Naive B cell (primary cell): Measurements from ENCODE around the gene CLEC4M. TPM values are rescaled to one million over a fixed set of nuclear protein-coding genes. Genes with fewer than 3 reads are reported as not detected.

Source experiments
- ATAC-seq, 2 donors: fragments of 150-1000 bp; cut with Tn5 transposase; 2 replicates each; pipeline ENCODE4 v1.10.0; 2021; ENCODE audit warnings: low read depth in 2 of 2, mild to moderate bottlenecking in 2 of 2, moderate library complexity in 2 of 2
- DNase-seq: peaks from one replicate; pipeline ENCODE4 v3.0.0; 2022
- H3K27ac Mint-ChIP-seq, 6 donors: one replicate each; pipeline ENCODE4 v1.8.0; 2020 to 2022; ENCODE audit warnings: mild to moderate bottlenecking in 6 of 6, mixed read lengths in 6 of 6, moderate library complexity in 5 of 6, inconsistent platforms in 2 of 6
- H3K27me3 Mint-ChIP-seq, 3 donors: one replicate each; pipeline ENCODE4 v1.8.0; 2021 to 2022; ENCODE audit warnings: mixed read lengths in 3 of 3, mild to moderate bottlenecking in 1 of 3
- H3K36me3 Mint-ChIP-seq, 2 donors: one replicate each; pipeline ENCODE4 v1.8.0; 2020 to 2022; ENCODE audit warnings: mixed read lengths in 2 of 2, inconsistent platforms in 1 of 2, mild to moderate bottlenecking in 1 of 2
- H3K4me1 Mint-ChIP-seq, 3 donors: one replicate each; pipeline ENCODE4 v1.8.0; 2020 to 2022; ENCODE audit warnings: mixed read lengths in 3 of 3, inconsistent platforms in 1 of 3, mild to moderate bottlenecking in 1 of 3, moderate library complexity in 1 of 3
- H3K4me3 Mint-ChIP-seq, 8 donors: one replicate each; pipeline ENCODE4 v1.8.0; 2020 to 2022; ENCODE audit warnings: mild to moderate bottlenecking in 8 of 8, mixed read lengths in 8 of 8, moderate library complexity in 8 of 8, inconsistent platforms in 2 of 8
- H3K9me3 Mint-ChIP-seq, 7 donors: one replicate each; pipeline ENCODE4 v1.8.0; 2020 to 2022; ENCODE audit warnings: mixed read lengths in 7 of 7, mild to moderate bottlenecking in 5 of 7, inconsistent platforms in 2 of 7, moderate library complexity in 1 of 7
- polyA plus RNA-seq, 6 donors: library from polyadenylated mRNA; unstranded; fragments of 300-500 nt; fragmentation: Illumina TruSeq; gene quantifications; one replicate each; pipeline ENCODE4 v1.2.3, GENCODE V29; 2021; ENCODE audit warnings: low read depth in 6 of 6

The CLEC4M gene, protein sequence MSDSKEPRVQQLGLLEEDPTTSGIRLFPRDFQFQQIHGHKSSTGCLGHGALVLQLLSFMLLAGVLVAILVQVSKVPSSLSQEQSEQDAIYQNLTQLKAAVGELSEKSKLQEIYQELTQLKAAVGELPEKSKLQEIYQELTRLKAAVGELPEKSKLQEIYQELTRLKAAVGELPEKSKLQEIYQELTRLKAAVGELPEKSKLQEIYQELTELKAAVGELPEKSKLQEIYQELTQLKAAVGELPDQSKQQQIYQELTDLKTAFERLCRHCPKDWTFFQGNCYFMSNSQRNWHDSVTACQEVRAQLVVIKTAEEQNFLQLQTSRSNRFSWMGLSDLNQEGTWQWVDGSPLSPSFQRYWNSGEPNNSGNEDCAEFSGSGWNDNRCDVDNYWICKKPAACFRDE
- under 1 TPM in 3 of 6 donors, not detected in 3; 0.17 to 0.41 (median 0.21) TPM for polyA plus RNA-seq

DNA sequence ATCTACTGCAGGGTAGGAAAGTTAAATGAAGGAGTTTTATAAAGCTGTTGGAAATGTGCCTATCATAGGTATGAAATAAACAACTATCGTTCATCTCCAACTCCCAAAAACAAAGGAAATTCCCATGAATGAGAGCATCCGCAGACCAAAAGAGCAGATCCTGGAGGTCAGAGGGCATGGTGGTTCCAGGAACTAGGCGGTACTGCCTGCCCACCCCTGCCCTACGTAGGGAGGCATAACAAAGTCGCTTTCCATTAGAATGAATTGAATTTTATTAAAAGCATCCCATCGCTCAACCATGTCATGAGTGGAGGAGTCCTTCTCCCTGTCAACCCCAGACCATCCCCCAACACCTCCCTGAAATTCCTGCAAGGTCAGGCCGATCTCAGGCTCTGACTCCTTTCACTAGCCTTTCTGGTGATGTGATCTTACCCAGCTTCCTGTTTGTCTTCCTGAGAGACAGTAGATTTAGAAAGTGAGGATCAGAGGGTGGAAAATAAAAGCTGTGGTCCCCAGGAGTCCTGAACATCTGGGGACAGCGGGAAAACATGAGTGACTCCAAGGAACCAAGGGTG is at the start of gene CLEC4M:
Gene CLEC4M, plus strand, starts transcription at position 525 of the 575 bp plus-strand sequence. Its CDS starts 24 bp downstream, at position 549.
- peaks cover 0 to 21% (median 17%) of the 10 kb centered on the region in 7 donors for H3K9me3 Mint-ChIP-seq

DNA sequence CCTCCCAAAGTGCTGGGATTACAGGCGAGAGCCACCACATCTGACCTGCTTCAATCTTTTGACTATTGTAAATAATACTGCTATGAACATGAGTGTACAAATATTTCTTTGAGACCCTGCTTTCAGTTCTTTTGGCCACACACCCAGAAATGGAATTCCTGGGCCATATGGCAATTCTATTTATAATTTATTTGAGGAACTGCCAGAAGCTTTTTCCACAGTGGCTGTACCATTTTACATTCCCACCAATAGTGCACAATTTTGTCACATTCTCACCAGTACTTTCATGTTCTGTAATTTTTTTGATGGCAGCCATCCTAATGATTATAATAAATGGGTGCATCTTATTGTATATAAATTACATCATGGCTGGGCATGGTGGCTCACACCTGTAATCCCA is 47.4 kb upstream of the CLEC4M start:
- no peaks in the 10 kb centered on the region for H3K36me3 Mint-ChIP-seq
- peak overlapping the region in 4 of 6 donors; percentile 86 to 96 (median 96) for H3K27ac Mint-ChIP-seq
- H3K4me1 Mint-ChIP-seq = peaks cover 35 to 83% (median 69%) of the 10 kb centered on the region in 3 donors
- peak overlapping the region in 6 of 8 donors; percentile 18 to 88 (median 75) for H3K4me3 Mint-ChIP-seq
- ATAC-seq = no peak
- no peaks in the 10 kb centered on the region for H3K27me3 Mint-ChIP-seq
- DNase-seq = no peak
- peaks cover 0 to 10% (median 5%) of the 10 kb centered on the region in 7 donors for H3K9me3 Mint-ChIP-seq

More for the DNA sequence above, at the start of gene CLEC4M:
- H3K4me1 Mint-ChIP-seq = peaks cover 11 to 26% (median 18%) of the 10 kb centered on the region in 3 donors
- peaks cover 0 to 10% of the 10 kb centered on the region in 2 donors for H3K36me3 Mint-ChIP-seq
- peak within 1 kb of the TSS in 3 of 6 donors; percentile 42 to 88 (median 65) for H3K27ac Mint-ChIP-seq
- peaks cover 3 to 20% (median 8%) of the 10 kb centered on the region in 3 donors for H3K27me3 Mint-ChIP-seq
- peak within 1 kb of the TSS in 6 of 8 donors; percentile 27 to 71 (median 41) for H3K4me3 Mint-ChIP-seq
- DNase-seq (no peak), ATAC-seq (no peak)

DNA sequence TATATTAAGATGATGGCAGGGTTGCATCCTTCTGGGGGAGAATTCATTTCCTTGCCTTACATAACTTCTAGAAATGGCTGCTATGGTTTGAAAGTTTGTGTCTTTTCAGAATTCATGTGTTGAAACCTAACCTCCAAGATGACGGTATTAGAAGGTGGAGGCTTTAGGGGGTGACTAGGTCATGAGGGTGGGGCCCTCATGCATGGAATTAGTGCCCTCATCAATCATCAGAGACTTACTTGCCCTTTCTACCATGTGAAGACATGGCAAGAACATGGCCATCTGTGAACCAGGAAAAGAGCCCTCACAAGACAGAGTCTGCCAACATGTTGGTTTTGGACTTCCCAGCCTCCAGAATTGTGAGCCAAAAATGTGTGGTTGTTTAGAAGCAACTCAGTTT is 46.3 kb upstream of the CLEC4M start:
- no peaks in the 10 kb centered on the region for H3K27me3 Mint-ChIP-seq
- H3K4me3 Mint-ChIP-seq = peak overlapping the region in 3 of 8 donors; percentile 2 to 39 (median 32)
- no peaks in the 10 kb centered on the region for H3K36me3 Mint-ChIP-seq
- peaks cover 0 to 10% (median 5%) of the 10 kb centered on the region in 7 donors for H3K9me3 Mint-ChIP-seq
- peak overlapping the region in 4 of 6 donors; percentile 20 to 96 (median 60) for H3K27ac Mint-ChIP-seq
- peaks cover 33 to 88% (median 63%) of the 10 kb centered on the region in 3 donors for H3K4me1 Mint-ChIP-seq
- ATAC-seq (no peak), DNase-seq (no peak)

DNA sequence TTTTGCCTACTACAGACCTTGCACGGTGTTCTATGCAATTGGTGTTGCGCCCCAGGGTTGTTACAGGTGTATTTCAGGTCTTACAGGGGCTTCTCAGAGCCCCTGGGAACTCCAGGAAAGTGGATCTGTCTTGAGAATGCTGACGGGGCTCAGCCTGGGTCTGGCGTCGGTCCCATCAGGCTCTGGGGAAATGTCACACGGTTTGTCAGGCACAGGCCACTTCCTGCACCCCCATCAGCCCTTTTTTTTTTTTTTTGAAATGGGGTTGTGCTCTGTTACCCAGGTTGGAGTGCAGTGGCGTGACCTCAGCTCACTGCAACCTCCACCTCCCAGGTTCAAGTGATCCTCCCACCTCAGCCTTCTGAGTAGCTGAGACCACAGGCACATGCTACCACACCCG is 44.4 kb upstream of the CLEC4M start:
- ATAC-seq (peak; percentile 84 to 86), DNase-seq (peak; percentile 68)
- Mint-ChIP-seq H3K4me3 (peak overlapping the region; percentile 50 to 87 (median 66)), H3K27me3 (no peaks in the 10 kb centered on the region), H3K36me3 (no peaks in the 10 kb centered on the region), H3K9me3 (peaks cover 0 to 10% (median 5%) of the 10 kb centered on the region in 7 donors), H3K4me1 (peaks cover 33 to 87% (median 77%) of the 10 kb centered on the region in 3 donors), H3K27ac (peak overlapping the region; percentile 81 to 98 (median 95))

DNA sequence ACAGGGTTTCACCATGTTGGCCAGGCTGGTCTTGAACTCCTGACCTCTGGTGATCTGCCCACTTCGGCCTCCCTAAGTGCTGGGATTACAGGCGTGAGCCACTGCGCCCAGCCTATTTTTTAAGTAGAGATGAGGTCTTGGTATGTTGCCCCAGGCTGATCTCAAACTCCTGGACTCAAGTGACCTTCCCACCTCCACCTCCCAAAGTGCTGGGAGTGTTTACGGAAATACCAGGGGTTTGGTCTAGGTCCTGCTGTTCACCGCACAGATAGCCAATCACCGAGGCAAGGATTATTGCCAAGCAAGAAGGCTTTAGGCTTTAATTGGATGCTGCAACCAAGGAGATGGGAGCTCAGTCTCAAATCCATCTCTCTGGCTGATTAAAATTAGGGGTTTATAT is 42.7 kb upstream of the CLEC4M start:
- Mint-ChIP-seq H3K4me1 (peaks cover 23 to 72% (median 63%) of the 10 kb centered on the region in 3 donors), H3K4me3 (peak overlapping the region in 1 of 8 donors; percentile 47), H3K27ac (peak overlapping the region; percentile 59 to 89 (median 66)), H3K9me3 (peaks cover 0 to 10% (median 5%) of the 10 kb centered on the region in 7 donors), H3K36me3 (no peaks in the 10 kb centered on the region), H3K27me3 (no peaks in the 10 kb centered on the region)
- ATAC-seq (no peak), DNase-seq (no peak)

DNA sequence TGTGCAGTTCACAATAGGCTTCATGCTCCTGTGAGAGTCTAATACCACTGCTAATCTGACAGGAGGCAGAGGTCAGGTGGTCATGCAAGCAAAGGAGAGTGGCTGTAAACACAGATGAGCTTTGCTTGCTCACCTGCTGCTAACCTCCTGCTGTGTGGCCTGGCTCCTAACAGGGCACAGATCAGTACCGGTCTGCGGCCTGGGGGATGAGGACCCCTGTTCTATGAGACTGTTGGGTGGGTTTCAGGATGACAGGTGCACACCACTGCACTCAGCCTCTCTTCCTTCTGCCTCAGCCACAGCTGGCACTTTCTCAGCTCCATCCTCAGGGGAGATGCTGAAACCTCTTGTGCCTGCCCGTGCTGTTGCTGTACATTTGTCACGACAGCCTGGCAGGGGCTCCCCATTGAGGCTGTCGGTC is 40.8 kb upstream of the CLEC4M start:
- Mint-ChIP-seq H3K9me3 (peaks cover 0 to 4% (median 0%) of the 10 kb centered on the region in 7 donors), H3K4me1 (peaks cover 19 to 61% (median 55%) of the 10 kb centered on the region in 3 donors), H3K27me3 (peaks cover 0 to 3% (median 2%) of the 10 kb centered on the region in 3 donors), H3K36me3 (no peaks in the 10 kb centered on the region), H3K4me3 (peak overlapping the region in 3 of 8 donors; percentile 13 to 45 (median 19)), H3K27ac (peak overlapping the region in 1 of 6 donors; percentile 26)
- ATAC-seq (no peak), DNase-seq (no peak)

DNA sequence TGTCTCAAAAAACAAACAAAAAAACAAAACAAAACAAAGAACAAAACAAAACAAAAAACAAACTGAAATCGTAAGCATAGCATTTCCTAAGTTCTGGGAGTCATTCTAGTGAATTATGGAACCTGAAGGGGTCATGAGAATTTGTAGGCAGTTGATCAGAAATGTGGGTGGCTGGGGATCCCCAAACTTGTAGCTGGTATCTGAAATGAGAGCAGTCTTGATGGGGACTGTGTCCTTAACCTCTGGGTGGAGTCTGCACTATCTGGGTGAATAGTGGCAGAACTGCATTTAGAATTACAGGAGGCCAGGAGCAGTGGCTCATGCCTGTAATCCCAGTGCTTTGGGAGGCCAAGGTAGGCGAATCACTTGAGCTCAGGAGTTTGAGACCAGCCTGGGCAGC is 37.3 kb upstream of the CLEC4M start:
- H3K27ac Mint-ChIP-seq = peak overlapping the region in 1 of 6 donors; percentile 33
- ATAC-seq = no peak
- H3K27me3 Mint-ChIP-seq = peaks cover 10 to 33% (median 33%) of the 10 kb centered on the region in 3 donors
- H3K4me1 Mint-ChIP-seq = peaks cover 29 to 60% (median 56%) of the 10 kb centered on the region in 3 donors
- peaks cover 0 to 7% of the 10 kb centered on the region in 2 donors for H3K36me3 Mint-ChIP-seq
- no peak for DNase-seq
- no peak overlapping the region for H3K4me3 Mint-ChIP-seq
- peaks cover 0 to 4% (median 0%) of the 10 kb centered on the region in 7 donors for H3K9me3 Mint-ChIP-seq

DNA sequence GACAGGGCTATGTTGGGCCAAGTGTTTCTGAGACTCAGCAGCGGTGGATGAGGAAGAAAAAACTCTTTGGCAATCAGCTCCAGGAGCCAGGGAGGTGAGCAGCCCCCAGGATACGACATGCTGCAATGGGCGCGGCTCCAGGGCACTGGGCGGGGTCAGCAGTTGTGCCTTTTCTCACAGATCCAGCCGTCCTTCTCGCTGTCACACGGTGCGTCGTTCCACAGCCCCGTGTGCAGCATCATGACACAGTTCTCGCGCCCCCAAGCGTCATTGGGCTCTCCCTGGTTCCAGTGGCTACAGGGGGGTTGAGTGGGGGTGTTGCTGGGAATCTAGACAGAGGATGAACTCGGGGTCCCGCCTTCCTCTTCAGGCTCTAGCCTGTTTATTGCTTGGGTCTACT is 33.8 kb upstream of the CLEC4M start:
- H3K4me1 Mint-ChIP-seq = peaks cover 30 to 56% (median 37%) of the 10 kb centered on the region in 3 donors

DNA sequence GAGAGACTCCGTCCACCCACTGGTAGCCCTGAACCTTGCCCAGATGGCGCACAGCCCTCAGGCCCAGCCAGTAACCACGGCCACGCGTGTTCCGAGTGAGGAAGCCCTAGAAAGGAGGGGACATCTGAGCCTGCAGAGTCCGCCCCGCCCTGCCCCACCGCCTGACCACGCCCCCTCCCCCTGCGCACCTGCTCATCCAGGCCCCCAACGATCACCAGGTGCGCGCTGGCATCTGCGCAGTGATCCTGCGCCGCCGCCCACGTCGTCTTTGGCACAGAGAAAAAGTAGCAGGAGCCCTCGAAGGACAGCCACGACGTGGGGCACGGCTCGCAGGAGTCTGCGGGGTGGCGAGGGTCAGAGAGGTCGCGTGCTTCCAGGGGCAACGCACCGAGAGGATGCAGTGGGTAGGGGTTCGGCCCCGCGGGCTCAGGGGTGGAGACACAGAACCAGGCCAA is 33.2 kb upstream of the CLEC4M start:
- H3K4me1 Mint-ChIP-seq = peaks cover 36 to 60% (median 44%) of the 10 kb centered on the region in 3 donors
- ATAC-seq (peak; percentile 66), DNase-seq (peak; percentile 55)
- H3K27me3 Mint-ChIP-seq = peaks cover 10 to 40% (median 33%) of the 10 kb centered on the region in 3 donors
- H3K9me3 Mint-ChIP-seq = peaks cover 0 to 5% (median 0%) of the 10 kb centered on the region in 7 donors
- peaks cover 0 to 7% of the 10 kb centered on the region in 2 donors for H3K36me3 Mint-ChIP-seq
- peak overlapping the region in 5 of 6 donors; percentile 24 to 96 (median 80) for H3K27ac Mint-ChIP-seq
- H3K4me3 Mint-ChIP-seq = peak overlapping the region; percentile 70 to 94 (median 84)

More for the DNA sequence above, 33.8 kb upstream of the CLEC4M start:
- peaks cover 0 to 5% (median 0%) of the 10 kb centered on the region in 7 donors for H3K9me3 Mint-ChIP-seq
- ATAC-seq (peak; percentile 67), DNase-seq (peak; percentile 47)
- H3K4me3 Mint-ChIP-seq = peak overlapping the region; percentile 70 to 92 (median 84)
- H3K27me3 Mint-ChIP-seq = peaks cover 10 to 35% (median 33%) of the 10 kb centered on the region in 3 donors
- peak overlapping the region; percentile 66 to 96 (median 84) for H3K27ac Mint-ChIP-seq
- H3K36me3 Mint-ChIP-seq = peaks cover 0 to 7% of the 10 kb centered on the region in 2 donors

DNA sequence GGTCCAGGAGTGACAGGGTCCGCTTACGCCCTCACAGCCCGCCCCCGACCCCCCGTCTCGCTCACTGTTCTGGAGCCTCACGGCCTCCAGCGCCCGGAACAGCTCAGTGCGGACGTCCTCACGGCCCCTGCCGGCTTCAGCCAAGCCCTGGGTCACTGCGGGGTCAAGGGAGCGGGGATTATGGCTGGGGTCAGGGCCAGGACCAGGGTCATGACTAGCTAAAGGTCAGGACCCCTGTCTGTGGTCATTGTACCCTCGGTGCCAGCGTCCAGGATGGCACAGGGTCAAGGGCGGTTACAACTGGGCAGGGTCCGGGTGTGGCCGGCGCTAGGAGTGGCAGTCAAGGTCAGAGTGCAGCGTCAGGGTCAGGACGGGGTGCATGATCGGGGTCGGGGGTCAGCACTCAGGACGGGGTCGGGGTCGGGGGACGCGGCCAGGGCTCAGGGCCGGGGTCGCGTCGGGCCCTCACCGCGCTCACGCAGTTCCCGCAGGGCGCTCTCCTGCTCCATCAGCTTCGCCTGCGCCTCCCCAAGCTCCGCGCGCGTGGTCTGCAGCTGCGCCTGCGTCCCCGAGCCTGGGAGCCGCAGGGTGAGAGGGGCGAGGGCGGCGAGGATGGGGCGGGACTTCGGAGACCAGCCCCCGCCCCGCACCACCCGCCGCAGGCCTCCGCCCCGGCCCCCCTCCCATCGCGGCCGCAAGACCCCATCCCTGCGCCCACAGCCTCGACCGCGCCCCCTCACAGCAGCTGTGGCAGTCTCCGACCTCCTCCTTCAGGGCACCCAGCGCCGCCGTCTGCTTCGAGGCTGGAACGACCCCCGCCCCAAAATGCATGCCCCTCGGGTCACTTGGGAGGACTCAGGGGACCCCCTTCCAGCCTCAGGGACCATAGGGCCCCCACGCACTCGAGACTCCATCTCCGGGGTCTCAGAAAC is 32.5 kb upstream of the CLEC4M start:
- ATAC-seq (peak; percentile 22 to 24), DNase-seq (no peak)
- peaks cover 10 to 40% (median 33%) of the 10 kb centered on the region in 3 donors for H3K27me3 Mint-ChIP-seq
- peaks cover 0 to 7% of the 10 kb centered on the region in 2 donors for H3K36me3 Mint-ChIP-seq
- peak overlapping the region in 3 of 6 donors; percentile 47 to 80 (median 76) for H3K27ac Mint-ChIP-seq
- peak overlapping the region; percentile 70 to 94 (median 84) for H3K4me3 Mint-ChIP-seq
- H3K9me3 Mint-ChIP-seq = peaks cover 0 to 5% (median 0%) of the 10 kb centered on the region in 7 donors
- H3K4me1 Mint-ChIP-seq = peaks cover 37 to 56% (median 48%) of the 10 kb centered on the region in 3 donors

DNA sequence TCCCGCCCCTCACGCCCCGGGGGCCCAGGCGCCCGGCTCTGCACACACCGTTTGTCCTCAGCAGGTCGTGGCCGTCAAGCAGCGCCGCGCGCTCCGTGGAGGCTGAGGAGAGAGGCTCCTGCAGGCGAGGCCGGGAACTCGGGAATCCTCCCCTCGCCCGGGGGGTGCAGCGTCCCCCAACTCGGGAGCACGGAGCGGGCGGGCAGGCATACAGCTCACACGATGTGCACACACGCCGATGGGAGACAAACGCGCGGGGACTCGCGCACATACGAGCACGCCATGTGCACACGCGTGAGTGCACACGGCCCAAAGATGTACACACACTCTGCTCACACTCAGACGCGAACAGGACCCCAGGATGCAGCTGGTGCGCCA is 31.8 kb upstream of the CLEC4M start:
- Mint-ChIP-seq H3K27me3 (peaks cover 10 to 40% (median 33%) of the 10 kb centered on the region in 3 donors), H3K4me1 (peaks cover 37 to 51% (median 46%) of the 10 kb centered on the region in 3 donors), H3K4me3 (peak overlapping the region in 5 of 8 donors; percentile 24 to 84 (median 52))

DNA sequence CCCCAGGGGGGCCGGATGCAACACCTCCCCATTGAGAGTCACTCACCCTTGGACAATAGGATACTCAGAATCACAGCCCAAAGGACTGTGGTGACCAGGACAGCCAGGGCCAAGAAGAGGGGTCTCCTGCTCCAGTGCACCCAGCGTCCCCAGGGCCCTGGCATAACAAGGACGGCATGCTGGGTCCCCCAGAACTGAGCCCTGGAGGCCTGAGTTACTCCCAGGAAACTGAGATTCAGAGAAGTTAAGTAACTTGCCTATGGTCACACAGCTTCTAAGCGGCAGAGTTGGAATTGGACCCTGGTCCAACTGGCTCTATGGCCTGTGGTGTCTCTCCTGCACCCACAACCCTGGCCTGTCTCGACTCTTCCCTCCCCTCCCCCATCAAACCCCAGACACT is 31.4 kb upstream of the CLEC4M start:
- Mint-ChIP-seq H3K27me3 (peaks cover 10 to 40% (median 33%) of the 10 kb centered on the region in 3 donors), H3K4me3 (peak overlapping the region in 5 of 8 donors; percentile 23 to 84 (median 37)), H3K27ac (peak overlapping the region in 1 of 6 donors; percentile 38)

More for the DNA sequence above, 31.8 kb upstream of the CLEC4M start:
- no peak for DNase-seq
- no peak for ATAC-seq
- H3K36me3 Mint-ChIP-seq = peaks cover 0 to 7% of the 10 kb centered on the region in 2 donors
- H3K27ac Mint-ChIP-seq = no peak overlapping the region
- H3K9me3 Mint-ChIP-seq = peaks cover 0 to 5% (median 0%) of the 10 kb centered on the region in 7 donors

More for the DNA sequence above, 31.4 kb upstream of the CLEC4M start:
- no peak for ATAC-seq
- no peak for DNase-seq
- Mint-ChIP-seq H3K36me3 (peaks cover 0 to 7% of the 10 kb centered on the region in 2 donors), H3K9me3 (peaks cover 0 to 5% (median 0%) of the 10 kb centered on the region in 7 donors), H3K4me1 (peaks cover 37 to 51% (median 50%) of the 10 kb centered on the region in 3 donors)
